HG03520 (cell line): ENCODE measurements around the gene MOGAT3.

Source experiments
- ATAC-seq: cut with Tn5 transposase; IDR thresholded peaks from one replicate; pipeline ENCODE4 v1.9.1; 2021; ENCODE audit warnings: mild to moderate bottlenecking, moderate library complexity; ENCODE audit not compliant: unreplicated experiment

MOGAT3 gene

DNA sequence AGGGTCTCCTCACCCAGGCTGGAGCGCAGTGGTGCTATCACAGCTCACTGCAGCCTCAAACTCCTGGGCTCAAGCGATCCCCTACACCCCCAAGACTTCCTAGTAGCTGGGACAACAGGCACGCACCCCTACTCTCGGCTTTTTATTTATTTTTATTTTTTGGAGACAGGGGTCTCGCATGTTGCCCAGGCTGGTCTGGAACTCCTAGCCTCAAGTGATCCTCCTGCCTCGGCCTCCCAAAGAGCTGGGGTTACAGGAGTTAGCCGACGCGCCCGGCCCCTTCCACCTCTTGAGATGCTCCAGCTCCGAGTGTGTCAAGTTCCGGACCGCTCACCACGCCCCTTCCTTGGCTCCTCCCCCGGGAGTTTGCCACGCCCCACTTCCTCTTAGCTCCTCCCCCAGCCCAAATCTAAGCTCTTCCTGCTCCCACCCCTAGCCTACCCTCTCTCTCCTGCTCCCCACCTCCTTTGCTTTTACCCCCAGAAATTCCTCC, 27.0 kb downstream of the MOGAT3 start:
- ATAC-seq, result no peak

DNA sequence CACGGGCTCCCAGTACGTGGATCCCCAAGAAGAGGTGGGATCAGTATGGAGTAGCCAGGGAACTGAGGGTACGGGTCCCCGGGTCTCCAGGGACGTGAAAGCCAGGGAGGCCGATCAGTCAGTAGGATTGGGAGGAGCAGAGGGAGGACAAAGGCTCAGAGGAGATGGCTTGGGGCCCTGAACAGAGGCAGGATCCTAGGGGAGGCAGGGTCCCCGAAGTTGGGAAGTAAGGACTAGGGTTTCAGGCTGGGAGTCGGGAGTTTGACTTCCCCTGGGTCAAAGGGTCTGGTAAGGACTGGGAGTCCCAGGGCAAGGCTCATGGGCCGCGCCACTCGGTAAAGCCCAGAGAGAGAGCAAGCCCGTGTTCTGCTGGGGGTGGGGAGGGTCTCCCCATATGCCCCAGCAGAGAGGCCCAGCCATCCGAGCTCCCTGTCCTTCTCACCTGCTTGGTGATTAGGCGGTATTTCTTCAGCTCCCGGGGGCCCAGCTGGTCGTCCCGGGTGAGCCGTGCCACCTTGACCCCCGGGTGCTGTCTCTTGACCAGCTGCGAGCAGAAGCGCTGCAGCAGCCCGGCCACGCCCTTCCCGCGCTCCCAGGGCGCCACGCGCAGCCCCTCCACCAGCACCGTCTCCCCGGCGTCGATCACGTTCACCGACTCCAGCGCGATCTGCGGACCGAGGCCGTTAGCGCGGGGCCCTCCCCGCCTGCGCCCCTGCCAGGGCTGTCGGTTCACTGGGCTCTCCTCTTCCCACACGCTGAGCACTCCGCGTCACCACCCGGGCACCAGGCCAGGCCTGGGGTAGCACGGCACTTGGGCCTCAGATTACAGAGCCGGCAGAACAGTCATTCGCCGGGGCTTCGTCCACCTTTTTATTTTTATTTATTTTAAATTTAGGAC, 27.7 kb downstream of the MOGAT3 start:
- no peak for ATAC-seq

DNA sequence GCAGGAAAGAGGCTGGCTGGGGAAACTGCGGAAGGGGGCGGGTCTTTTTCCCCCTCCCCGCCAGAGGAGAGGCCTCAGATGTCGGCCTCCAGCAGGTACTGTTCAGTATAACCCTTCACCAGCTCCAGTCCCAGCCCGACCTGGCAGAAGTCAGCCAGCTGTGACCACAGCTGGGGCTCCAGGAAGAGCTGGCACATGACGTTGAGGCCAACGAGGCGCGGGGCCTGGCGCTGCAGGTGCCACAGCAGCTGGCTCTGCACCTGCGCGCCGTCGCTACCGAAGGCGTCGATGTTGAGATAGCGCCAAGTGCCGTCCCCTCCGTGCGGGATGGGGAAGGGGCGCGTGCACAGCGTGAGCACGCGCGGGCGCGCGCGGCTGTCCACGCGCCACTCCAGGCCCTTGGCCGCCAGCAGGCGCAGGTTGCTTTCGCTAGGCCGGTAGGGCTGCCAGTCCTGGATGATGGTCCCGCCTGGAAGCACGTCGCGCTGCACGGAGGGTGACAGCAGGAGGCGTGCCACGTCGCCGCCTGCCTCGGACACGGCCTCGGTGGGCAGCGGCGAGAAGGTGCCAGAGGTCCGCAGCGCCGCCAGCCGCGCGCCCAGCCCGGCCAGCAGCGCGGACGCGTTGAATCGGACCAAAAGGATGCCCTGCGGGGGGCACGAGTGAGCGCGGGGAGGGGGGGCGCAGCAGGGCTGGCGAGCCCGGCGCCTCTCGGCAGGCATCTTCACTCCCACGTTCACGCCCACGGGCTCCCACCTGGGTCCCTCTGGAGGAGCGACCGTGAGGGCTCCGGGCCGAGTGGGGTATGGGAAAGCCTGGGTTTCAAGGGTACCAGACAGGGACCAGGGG, 28.6 kb downstream of the MOGAT3 start:
- no peak for ATAC-seq

- ATAC-seq, result no peak
Measured at GRCh38 chr7:101171442-101171837, 29.4 kb downstream of the MOGAT3 start.

DNA sequence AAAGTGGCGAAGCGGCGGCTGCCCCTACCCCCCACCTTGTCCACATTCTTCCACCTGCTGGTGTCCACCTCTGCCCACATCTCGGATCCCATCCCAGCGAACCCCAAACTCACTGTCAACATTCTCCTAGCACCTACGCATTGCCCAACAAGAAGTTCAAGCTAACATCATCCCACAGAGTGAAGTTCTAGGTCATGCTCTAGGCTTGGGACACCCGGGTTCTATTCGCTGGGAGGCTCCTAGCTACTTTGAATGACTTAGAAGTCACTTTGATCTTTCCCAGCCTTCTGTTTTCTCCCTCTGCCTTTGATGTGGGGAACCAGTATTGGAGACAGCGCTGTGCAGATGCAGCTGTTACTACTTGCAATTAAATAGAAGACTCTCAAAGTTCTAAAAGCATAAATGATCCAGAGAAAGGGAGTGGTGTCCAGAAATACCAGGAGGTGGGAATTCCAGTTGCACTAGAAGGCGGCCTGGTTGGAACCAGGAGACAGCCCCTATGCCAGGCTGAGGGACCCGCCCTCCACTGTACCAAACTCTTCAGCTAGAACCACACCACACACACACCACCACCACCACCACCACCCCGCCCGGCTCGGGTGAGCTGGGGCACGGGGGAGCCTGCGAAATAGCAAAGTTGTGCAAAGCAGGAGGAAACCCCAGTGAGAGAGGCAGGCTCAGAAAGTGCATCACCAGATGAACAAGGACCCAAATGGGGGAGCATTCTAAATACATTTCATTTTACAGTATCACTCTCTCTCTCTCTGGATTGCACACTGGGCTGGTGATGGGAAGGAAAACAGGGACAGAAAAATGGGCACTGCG, 30.0 kb downstream of the MOGAT3 start:
- ATAC-seq, result no peak

GRCh38 chr7:101169838-101170551, 30.8 kb downstream of the MOGAT3 start:
- ATAC-seq, result no peak

- no peak for ATAC-seq
Measured at GRCh38 chr7:101169110-101169837, 31.6 kb downstream of the MOGAT3 start.

DNA sequence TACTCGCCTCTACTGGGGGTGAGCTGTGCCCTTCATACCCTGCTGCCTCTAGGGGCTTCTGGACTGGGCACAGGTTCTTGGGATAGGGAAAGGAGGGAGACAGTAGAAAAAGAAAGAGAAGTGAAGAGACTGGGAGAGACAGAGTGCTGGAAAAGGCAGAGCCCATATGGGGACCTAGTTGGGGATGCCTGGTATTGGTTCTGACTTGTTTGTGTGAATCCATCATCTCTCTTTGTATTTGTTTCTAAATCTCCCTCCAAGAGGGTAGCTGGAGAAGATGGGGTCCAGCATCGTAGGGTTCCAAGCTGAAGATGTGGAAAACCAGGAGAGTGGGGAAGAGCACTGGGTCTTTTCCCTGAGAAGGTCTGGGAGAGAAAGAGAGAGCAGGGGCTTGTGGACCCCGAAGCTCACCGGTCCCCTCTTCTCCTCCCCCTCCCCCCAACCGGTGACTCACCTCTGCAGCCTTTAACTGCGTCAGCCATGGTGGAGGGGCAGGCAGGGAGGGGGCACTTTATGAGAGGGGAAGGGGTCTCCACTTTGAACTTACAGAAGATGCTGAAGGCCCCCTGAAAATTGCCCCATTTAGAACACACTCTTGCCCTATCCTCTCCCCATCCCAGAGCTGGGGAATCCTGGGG, 32.3 kb downstream of the MOGAT3 start:
- no peak for ATAC-seq

DNA sequence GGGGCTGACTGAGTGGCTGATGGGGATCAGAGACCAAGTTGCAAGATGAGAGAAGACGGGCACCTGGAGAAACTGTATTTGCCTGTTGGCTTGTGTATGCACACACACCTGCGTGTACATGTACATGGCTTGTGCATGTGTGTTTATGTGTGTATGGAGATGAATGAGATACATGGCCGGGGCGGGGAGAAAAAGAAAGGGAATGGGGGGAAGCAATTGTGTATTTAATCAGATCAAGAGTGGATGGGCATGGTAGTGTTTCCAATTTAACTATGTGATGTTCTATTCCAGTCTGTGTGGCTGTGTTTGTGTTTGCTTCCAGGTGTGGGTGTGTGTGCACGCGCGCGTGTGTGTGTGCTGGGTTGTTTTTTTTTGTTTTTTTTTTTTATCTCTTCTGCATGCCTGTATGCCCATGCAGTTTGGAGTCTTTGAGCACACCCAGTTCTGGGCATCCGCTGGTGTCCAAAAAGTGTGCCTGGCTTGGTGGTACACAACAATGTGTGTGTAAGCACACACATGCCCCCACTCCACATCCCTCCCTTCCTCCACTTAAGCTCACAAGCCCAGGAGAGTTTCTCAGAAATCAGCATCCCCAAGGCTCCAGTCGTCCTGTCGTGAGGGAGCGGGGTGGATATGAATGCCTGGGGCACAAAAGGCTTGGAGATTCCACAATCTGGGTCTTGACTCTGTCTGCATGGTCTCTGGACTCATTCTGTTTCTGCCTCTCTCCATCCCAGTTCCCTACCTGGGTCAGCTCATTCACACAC, 33.0 kb downstream of the MOGAT3 start:
- ATAC-seq, result no peak

DNA sequence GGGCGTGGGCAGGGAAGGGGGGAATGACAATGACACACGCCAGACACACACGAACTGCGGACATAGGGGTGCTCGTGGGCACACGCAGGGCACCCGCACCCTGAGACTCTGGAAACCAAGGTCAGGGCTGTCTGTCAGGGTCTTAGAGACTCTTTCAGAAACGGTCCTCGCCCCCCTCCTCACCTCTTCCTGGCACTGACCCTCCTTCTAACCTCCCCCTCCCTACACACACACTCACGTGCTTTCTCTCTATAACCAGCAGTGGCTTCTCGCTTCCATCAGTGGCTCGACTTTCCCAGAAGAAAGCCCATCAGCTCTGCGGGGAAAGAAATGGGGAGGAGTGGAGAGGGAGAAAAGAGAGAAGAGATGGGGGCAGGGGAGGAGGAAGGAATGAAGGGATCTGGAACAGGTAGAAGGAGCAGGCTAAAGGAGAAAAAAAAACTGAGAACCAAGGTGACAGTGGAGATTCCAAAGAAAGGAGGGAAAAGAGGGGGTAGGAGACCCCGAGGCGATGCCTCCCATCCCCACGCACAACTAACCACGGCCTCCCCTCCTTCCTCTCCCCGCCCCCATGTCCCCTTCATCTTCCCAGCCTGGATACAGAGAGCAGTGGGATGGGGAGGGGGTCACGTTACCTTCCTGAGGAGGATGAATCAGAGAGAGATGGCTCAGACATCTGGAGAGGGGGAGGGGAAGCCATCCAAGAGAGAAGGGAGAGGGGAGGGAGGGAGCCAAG, 33.8 kb downstream of the MOGAT3 start:
- no peak for ATAC-seq

DNA sequence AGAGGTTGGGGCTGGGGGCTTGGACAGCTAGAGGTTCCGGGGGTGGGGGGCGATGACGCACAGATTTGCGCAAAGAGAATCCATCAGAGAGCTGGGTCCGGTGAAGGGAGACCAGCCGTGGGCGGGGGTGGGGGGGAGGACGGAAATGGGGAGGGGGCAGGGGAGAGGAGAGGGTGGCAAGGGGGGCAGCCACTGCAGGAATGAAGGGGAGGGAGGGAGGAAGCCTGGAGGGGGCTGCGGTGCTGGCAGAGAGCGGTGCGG, 34.3 kb downstream of the MOGAT3 start:
- ATAC-seq, result no peak

DNA sequence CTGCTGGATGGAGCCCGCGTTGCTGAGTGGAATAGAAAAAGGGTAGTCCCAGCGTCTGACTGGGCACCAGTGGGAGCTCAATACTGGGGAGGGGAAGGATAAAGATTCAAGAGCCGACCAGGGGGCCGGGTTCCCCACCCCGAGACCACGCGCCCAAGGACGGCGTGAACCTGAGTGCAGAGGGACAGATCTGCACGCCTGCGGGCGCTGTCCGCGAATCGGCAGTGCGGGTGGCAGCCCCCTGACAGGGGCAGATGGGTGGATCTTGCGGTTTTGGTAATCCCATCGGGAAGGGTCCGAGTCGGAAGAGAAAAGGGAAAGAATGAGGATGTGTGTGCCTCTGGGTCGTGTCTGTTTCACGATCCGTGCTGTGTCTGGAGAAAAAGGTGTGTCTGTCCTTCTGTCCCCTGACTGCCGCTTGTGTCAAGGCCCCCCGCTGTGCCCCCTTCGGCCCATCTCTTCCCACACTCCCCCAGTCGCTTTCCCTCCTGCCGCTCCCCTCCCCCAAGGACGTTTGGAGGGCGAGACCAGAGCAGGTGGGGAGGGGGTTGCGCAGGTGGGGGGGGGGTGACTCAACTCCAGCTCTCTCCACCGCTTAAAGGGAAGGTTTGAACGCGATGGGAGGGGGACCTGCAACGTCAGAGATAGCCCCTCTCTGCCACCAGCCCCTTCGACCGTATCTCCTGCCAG, 34.7 kb downstream of the MOGAT3 start:
- ATAC-seq, result no peak

DNA sequence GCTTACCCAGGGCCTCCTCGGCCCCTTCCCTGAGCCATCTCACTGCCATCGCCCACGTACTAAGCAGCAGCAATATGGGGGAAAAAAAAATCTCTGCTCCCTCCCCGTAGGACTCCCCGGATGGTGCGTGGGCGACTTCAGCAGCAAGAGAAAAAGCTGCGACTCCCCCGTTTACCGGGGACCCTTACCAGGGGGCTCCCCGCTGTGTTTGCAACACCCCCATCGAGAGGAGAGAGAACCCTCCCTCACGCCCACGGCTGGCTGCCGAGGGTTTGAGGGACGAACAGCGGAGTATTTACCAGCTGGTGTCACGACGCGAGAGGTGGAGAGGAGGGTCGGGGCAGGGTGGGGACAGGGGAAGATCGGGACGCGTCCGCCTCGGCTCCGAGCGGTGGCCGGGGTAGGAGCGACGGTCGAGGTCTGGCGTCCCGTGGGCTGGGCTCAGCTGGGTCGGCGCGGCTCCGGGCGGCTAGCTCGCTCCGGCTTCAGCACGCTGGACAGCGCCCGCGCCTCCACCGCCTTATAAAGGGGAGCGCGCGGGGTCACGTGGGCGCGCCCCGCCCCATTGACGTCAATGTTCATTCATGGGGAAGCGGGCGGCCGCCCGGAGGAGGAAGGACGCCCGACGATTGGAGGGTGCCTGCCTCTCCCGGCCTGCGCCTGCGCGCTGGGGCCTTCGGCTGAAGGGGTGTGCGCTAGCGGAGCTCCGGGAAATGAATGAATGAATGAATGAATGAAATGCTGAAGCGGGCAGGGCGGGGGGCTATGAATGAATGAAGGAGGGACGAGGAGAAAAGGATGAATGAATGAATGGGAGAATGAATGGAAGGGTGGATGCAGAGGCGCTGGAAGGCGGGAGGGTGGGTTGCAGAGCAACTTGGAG, 35.5 kb downstream of the MOGAT3 start, which contains the start of gene VGF:
VGF (minus strand) TSS at position 495 of the 883 bp plus-strand sequence. CDS start 726 bp downstream, outside the sequence.
- ATAC-seq, result peak; percentile 70

DNA sequence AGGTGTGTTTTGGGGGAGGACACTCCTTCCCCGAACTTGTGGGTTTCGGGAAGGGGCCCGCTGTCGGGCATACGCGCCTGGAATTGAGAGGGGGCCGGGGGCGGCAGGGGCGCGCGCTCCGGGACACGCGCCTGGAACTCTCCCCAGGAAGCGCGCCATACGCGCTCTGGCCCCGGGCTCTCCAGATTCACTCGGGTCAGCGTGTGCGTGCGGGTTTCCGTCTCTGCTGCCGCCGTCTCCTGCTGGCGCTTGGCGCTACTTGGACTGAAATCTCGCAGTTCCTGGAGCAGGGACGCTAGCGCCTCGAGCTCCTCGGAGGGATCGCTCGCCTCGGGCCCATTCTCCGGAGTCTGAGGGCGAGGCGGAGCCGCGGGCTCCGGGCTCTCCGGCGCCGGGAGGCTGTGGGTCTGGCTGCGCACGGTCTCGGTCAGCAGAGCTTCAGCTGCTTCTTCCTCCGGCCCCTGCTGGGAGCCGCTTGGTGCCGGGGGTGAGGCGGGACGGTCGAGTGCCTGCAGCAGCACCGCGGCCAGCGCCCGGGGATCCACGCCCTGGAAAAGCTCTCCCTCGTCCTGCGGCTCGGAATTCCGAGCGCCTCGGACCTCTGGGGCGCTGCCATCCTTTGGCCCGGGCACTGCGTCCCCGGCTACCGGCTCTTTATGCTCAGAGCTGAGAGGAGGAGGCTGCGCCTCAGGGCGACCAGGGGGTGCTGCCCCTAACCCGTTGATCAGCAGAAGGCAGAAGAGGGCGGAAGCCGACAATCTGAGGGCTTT, 36.6 kb downstream of the MOGAT3 start:
- no peak for ATAC-seq

DNA sequence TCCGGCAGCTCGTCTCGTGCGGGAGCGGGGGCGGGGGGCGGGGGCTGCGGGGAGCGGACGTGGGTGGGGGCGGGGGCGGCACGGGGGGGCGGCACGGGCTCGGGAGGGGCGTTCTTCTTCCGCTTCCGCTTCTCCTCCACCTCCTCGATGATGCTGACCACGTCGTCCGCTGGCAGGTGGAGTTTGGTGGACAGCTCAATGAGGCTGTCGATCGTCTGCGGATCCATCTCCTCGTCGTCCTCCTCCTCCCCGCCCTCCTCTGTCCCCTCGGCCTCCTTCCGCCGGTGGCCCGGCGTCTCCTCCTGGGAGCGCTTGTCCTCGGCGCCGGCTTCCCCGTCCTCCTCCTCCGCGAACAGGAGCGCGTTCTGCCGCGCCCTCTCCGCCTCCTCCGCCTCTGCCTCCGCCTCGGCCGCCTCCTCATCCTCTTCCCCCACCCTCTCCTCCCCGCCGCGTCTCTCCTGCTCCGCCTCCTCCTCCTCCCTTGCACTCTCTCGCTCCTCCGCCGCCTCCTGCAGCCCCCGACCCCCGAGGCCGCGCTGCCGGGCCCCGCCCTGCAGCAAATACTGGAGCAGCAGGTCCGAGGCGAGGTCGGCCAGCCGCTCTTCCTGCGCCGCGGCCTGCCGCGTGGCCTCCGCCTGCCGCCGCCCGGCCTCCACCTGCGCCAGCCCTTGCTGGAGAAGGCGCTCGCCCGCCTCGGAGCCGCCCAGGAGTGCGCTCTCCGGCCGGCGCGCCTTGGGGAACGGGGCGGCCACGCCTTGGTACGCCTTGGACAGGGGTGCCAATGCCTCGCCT, 37.4 kb downstream of the MOGAT3 start:
- ATAC-seq, result no peak
